VCaP (cell line): ENCODE measurements around the gene TADA2B.
A peak's percentile ranks its signal among the peaks of the same experiment; 100 is the strongest.

Experiments
- H3K27ac ChIP-seq: fragments of 450-650 bp; 2 replicates; pipeline ENCODE4 v1.5.1; 2017
- CTCF ChIP-seq: fragments of 450-650 bp; conservative IDR thresholded peaks from 2 replicates; pipeline ENCODE4 v1.5.1; 2017; ENCODE audit warnings: mild to moderate bottlenecking, moderate library complexity

Gene TADA2B

GRCh38 chr4:7041246-7041645 is 1.9 kb upstream of the TADA2B start:
- peak overlapping the region; percentile 46; the same call in 1 of the 2 replicates for H3K27ac ChIP-seq
- no peak for TF ChIP-seq CTCF

- no peak for TF ChIP-seq CTCF
- peak overlapping the region; percentile 46 for H3K27ac ChIP-seq
These were observed 1.2 kb upstream of the TADA2B start for GRCh38 chr4:7041801-7042502.

GRCh38 chr4:7042503-7043283 is 479 bp upstream of the TADA2B start:
- H3K27ac ChIP-seq: peak overlapping the region; percentile 88
- peak; percentile 88 for TF ChIP-seq CTCF

- H3K27ac ChIP-seq: peak overlapping the region; percentile 88
- no peak for TF ChIP-seq CTCF
These were observed 1.2 kb downstream of the TADA2B start for GRCh38 chr4:7044137-7044930.

GRCh38 chr4:7045553-7045952 is 2.4 kb downstream of the TADA2B start:
- TF ChIP-seq CTCF: no peak
- H3K27ac ChIP-seq: peak overlapping the region; percentile 88; the same call in 1 of the 2 replicates

GRCh38 chr4:7045961-7046921 is 3.1 kb downstream of the TADA2B start:
- peak overlapping the region; percentile 88; the same call in 1 of the 2 replicates for H3K27ac ChIP-seq
- TF ChIP-seq CTCF: no peak
